Progenitor cell of endocrine pancreas (in vitro differentiated cells): ENCODE measurements around the gene SHTN1. TPM values are rescaled to one million over a fixed set of nuclear protein-coding genes. Genes with fewer than 3 reads are reported as not detected.

Source experiments
- DNase-seq: peaks from one replicate; pipeline ENCODE4 v3.0.0; 2021; ENCODE audit warnings: low spot score; ENCODE audit not compliant: unreplicated experiment
- H3K27ac Mint-ChIP-seq: 2 replicates; pipeline ENCODE4 v1.8.0; 2021; ENCODE audit warnings: mild to moderate bottlenecking, moderate library complexity, mixed read lengths
- H3K27me3 Mint-ChIP-seq: 2 replicates; pipeline ENCODE4 v1.8.0; 2021; ENCODE audit warnings: mixed read lengths
- H3K36me3 Mint-ChIP-seq: 2 replicates; pipeline ENCODE4 v1.8.0; 2022; ENCODE audit warnings: mixed read lengths; ENCODE audit not compliant: insufficient read depth
- H3K4me1 Mint-ChIP-seq: 2 replicates; pipeline ENCODE4 v1.8.0; 2021; ENCODE audit warnings: low read depth, mixed read lengths
- H3K4me3 Mint-ChIP-seq: 2 replicates; pipeline ENCODE4 v1.8.0; 2021; ENCODE audit warnings: low read depth, mild to moderate bottlenecking, moderate library complexity, mixed read lengths
- H3K9me3 Mint-ChIP-seq: 2 replicates; pipeline ENCODE4 v1.8.0; 2021; ENCODE audit warnings: low read depth, mixed read lengths
- CTCF ChIP-seq: fragments of 200-600 bp; sonication (generic); IDR thresholded peaks from one replicate; pipeline ENCODE4 v1.5.0; 2021; ENCODE audit warnings: antibody characterized with exemption, mild to moderate bottlenecking; ENCODE audit not compliant: unreplicated experiment
- total RNA-seq: library from RNA; stranded (reverse); gene quantifications from 2 replicates; pipeline ENCODE4 v1.2.1, GENCODE V29; 2021

The SHTN1 gene
- total RNA-seq, 1 donor from 2014 or later: 46.9 TPM

GRCh38 chr10:116836083-116836482 lies 168.9 kb downstream of the SHTN1 start:
- no peak for DNase-seq
- Mint-ChIP-seq H3K4me1 (peaks cover 29% of the 10 kb centered on the region), H3K36me3 (peaks cover 4% of the 10 kb centered on the region), H3K4me3 (no peak overlapping the region), H3K27ac (no peak overlapping the region), H3K27me3 (peaks cover 14% of the 10 kb centered on the region), H3K9me3 (no peaks in the 10 kb centered on the region)
- TF ChIP-seq CTCF: no peak

- H3K36me3 Mint-ChIP-seq: peaks cover 4% of the 10 kb centered on the region
- H3K4me3 Mint-ChIP-seq: no peak overlapping the region
- DNase-seq: no peak
These were observed 169.3 kb downstream of the SHTN1 start for GRCh38 chr10:116835658-116836057.

GRCh38 chr10:116833986-116834985 lies 170.7 kb downstream of the SHTN1 start:
- peak; percentile 23 for DNase-seq
- TF ChIP-seq CTCF: no peak
- H3K27me3 Mint-ChIP-seq: peaks cover 11% of the 10 kb centered on the region
- peaks cover 25% of the 10 kb centered on the region for H3K4me1 Mint-ChIP-seq
- H3K36me3 Mint-ChIP-seq: peaks cover 5% of the 10 kb centered on the region
- no peaks in the 10 kb centered on the region for H3K9me3 Mint-ChIP-seq
- peak overlapping the region; percentile 88 for H3K27ac Mint-ChIP-seq
- H3K4me3 Mint-ChIP-seq: peak overlapping the region; percentile 6

More at GRCh38 chr10:116835658-116836057, 169.3 kb downstream of the SHTN1 start:
- Mint-ChIP-seq H3K9me3 (no peaks in the 10 kb centered on the region), H3K4me1 (peaks cover 26% of the 10 kb centered on the region), H3K27ac (no peak overlapping the region), H3K27me3 (peaks cover 11% of the 10 kb centered on the region)
- no peak for TF ChIP-seq CTCF

GRCh38 chr10:116831790-116832189 lies 173.2 kb downstream of the SHTN1 start:
- Mint-ChIP-seq H3K4me1 (peaks cover 15% of the 10 kb centered on the region), H3K9me3 (no peaks in the 10 kb centered on the region), H3K4me3 (no peak overlapping the region), H3K27ac (no peak overlapping the region), H3K27me3 (peaks cover 13% of the 10 kb centered on the region), H3K36me3 (peaks cover 7% of the 10 kb centered on the region)
- no peak for DNase-seq
- TF ChIP-seq CTCF: no peak

Other genes with a start within 250 kb of the SHTN1 start
- 1.7 and 2.0 TPM in 2 replicates for gene ENO4, start 155.7 kb downstream of the SHTN1 start, total RNA-seq
- gene VAX1, start 133.1 kb upstream of the SHTN1 start, total RNA-seq: not detected in 2 replicates
- gene KCNK18, start 192.3 kb upstream of the SHTN1 start, total RNA-seq: not detected in 2 replicates
- gene SLC18A2, start 235.9 kb upstream of the SHTN1 start, total RNA-seq: 0.17 and 0.20 TPM in 2 replicates